GM21423 (cell line): ENCODE results near the gene SRXN1.
"Not testable (repeated sequence)": the region's sequence is repeated elsewhere in the genome, so short reads cannot be mapped to it uniquely, and the experiment has no call there.

Experiments
- ATAC-seq: cut with Tn5 transposase; IDR thresholded peaks from one replicate; pipeline ENCODE4 v1.9.1; 2021; ENCODE audit warnings: mild to moderate bottlenecking, moderate library complexity; ENCODE audit not compliant: unreplicated experiment

SRXN1 gene

GRCh38 chr20:655726-656624 lies 3.0 kb upstream of the SRXN1 start:
- ATAC-seq: no peak

- ATAC-seq: no peak
These were observed 1.4 kb upstream of the SRXN1 start for GRCh38 chr20:654417-654750.

- ATAC-seq: no peak
These were observed 803 bp upstream of the SRXN1 start for GRCh38 chr20:653590-654416.

GRCh38 chr20:652615-653109 lies 338 bp downstream of the SRXN1 start:
- ATAC-seq: peak; percentile 7

GRCh38 chr20:651713-652614 lies 1.0 kb downstream of the SRXN1 start:
- no peak for ATAC-seq

- ATAC-seq: no peak
These were observed 2.0 kb downstream of the SRXN1 start for GRCh38 chr20:650954-651353.

- ATAC-seq: no peak
These were observed 2.7 kb downstream of the SRXN1 start for GRCh38 chr20:650281-650680.

- no peak for ATAC-seq
These were observed 5.5 kb downstream of the SRXN1 start for GRCh38 chr20:647479-648019.

GRCh38 chr20:646868-647233 lies 6.1 kb downstream of the SRXN1 start:
- ATAC-seq: no peak

- no peak for ATAC-seq
These were observed 6.7 kb downstream of the SRXN1 start for GRCh38 chr20:646107-646867.

- peak; percentile 83 for ATAC-seq
These were observed 7.5 kb downstream of the SRXN1 start for GRCh38 chr20:645318-646106.

GRCh38 chr20:644692-645317 lies 8.2 kb downstream of the SRXN1 start:
- ATAC-seq: no peak

GRCh38 chr20:642398-643174 lies 10.4 kb downstream of the SRXN1 start:
- no peak for ATAC-seq

GRCh38 chr20:642013-642397 lies 11.0 kb downstream of the SRXN1 start:
- not testable (repeated sequence) for ATAC-seq

GRCh38 chr20:641516-641875 lies 11.5 kb downstream of the SRXN1 start:
- ATAC-seq: no peak

GRCh38 chr20:640674-641515 lies 12.1 kb downstream of the SRXN1 start:
- ATAC-seq: no peak

GRCh38 chr20:638579-638978 lies 14.4 kb downstream of the SRXN1 start:
- no peak for ATAC-seq
